H9 (cell line): ENCODE data around the gene TBL2. TPM values are rescaled to one million over a fixed set of nuclear protein-coding genes. Genes with fewer than 3 reads are reported as not detected.

Source experiments
- DNase-seq: peaks from one replicate; pipeline ENCODE4 v3.0.0-alpha.2; 2017
- H2AFZ ChIP-seq: one replicate; pipeline ENCODE4 v1.6.1; 2013; ENCODE audit warnings: mild to moderate bottlenecking, low read length, control low read depth, moderate library complexity
- H2AK5ac ChIP-seq: 2 replicates; pipeline ENCODE4 v1.6.1; 2013; ENCODE audit warnings: low read length, control low read depth, mixed read lengths; ENCODE audit not compliant: insufficient read length
- H2BK120ac ChIP-seq: one replicate; pipeline ENCODE4 v1.6.1; 2013; ENCODE audit warnings: low read depth, mild to moderate bottlenecking, low read length, control low read depth, inconsistent platforms; ENCODE audit not compliant: poor library complexity, severe bottlenecking
- H2BK12ac ChIP-seq: 2 replicates; pipeline ENCODE4 v1.6.1; 2013; ENCODE audit warnings: low read length, control low read depth, mixed read lengths, low read depth; ENCODE audit not compliant: insufficient read length
- H2BK15ac ChIP-seq: 2 replicates; pipeline ENCODE4 v1.6.1; 2013; ENCODE audit warnings: low read depth, low read length, control low read depth
- H2BK20ac ChIP-seq: one replicate; pipeline ENCODE4 v1.6.1; 2013; ENCODE audit warnings: low read depth, mild to moderate bottlenecking, low read length, control low read depth, inconsistent platforms; ENCODE audit not compliant: poor library complexity, severe bottlenecking
- H2BK5ac ChIP-seq: 2 replicates; pipeline ENCODE4 v1.6.1; 2013; ENCODE audit warnings: low read length, control low read depth, mixed read lengths; ENCODE audit not compliant: insufficient read length
- H3K14ac ChIP-seq: 2 replicates; pipeline ENCODE4 v1.6.1; 2013; ENCODE audit warnings: low read length, control low read depth; ENCODE audit not compliant: insufficient read depth
- H3K18ac ChIP-seq: 2 replicates; pipeline ENCODE4 v1.6.1; 2013; ENCODE audit warnings: low read depth, mild to moderate bottlenecking, mixed read lengths, low read length, control low read depth; ENCODE audit not compliant: insufficient read length
- H3K23ac ChIP-seq: 2 replicates; pipeline ENCODE4 v1.6.1; 2013; ENCODE audit warnings: low read length, control low read depth, mixed read lengths, low read depth; ENCODE audit not compliant: insufficient read length
- H3K23me2 ChIP-seq: 2 replicates; pipeline ENCODE4 v1.6.1; 2013; ENCODE audit warnings: low read depth, mild to moderate bottlenecking, mixed read lengths, low read length, control low read depth; ENCODE audit not compliant: insufficient read length, poor library complexity, severe bottlenecking
- H3K27ac ChIP-seq: 2 replicates; pipeline ENCODE4 v1.5.1; 2013; ENCODE audit warnings: low read length, control low read depth, mixed read lengths, low read depth; ENCODE audit not compliant: insufficient read length
- H3K27me3 ChIP-seq: 2 replicates; pipeline ENCODE4 v1.6.1; 2013; ENCODE audit warnings: low read length, control low read depth, inconsistent platforms; ENCODE audit not compliant: insufficient read depth
- H3K4ac ChIP-seq: 2 replicates; pipeline ENCODE4 v1.6.1; 2013; ENCODE audit warnings: low read depth, mild to moderate bottlenecking, control low read depth, inconsistent platforms, low read length, moderate library complexity
- H3K4me1 ChIP-seq: 2 replicates; pipeline ENCODE4 v1.6.1; 2013; ENCODE audit warnings: low read length, control low read depth, inconsistent platforms; ENCODE audit not compliant: insufficient read depth
- H3K4me2 ChIP-seq: 2 replicates; pipeline ENCODE4 v1.6.1; 2013; ENCODE audit warnings: low read length, control low read depth, mixed read lengths; ENCODE audit not compliant: insufficient read length, insufficient read depth
- H3K56ac ChIP-seq: 2 replicates; pipeline ENCODE4 v1.6.1; 2013; ENCODE audit warnings: low read depth, mild to moderate bottlenecking, mixed read lengths, low read length, control low read depth; ENCODE audit not compliant: insufficient read length
- H3K79me1 ChIP-seq: 2 replicates; pipeline ENCODE4 v1.6.1; 2013; ENCODE audit warnings: low read depth, mild to moderate bottlenecking, moderate library complexity, low read length, control low read depth, inconsistent platforms; ENCODE audit not compliant: insufficient read depth, poor library complexity, severe bottlenecking
- H3K79me2 ChIP-seq: 2 replicates; pipeline ENCODE4 v1.6.1; 2013; ENCODE audit warnings: low read length, control low read depth, inconsistent platforms; ENCODE audit not compliant: insufficient read depth
- H3K9ac ChIP-seq: 2 replicates; pipeline ENCODE4 v1.6.1; 2013; ENCODE audit warnings: low read length, control low read depth, mixed read lengths; ENCODE audit not compliant: insufficient read length; ENCODE audit errors: extremely low read depth
- H3K9me3 ChIP-seq: one replicate; pipeline ENCODE4 v1.6.1; 2013; ENCODE audit warnings: low read depth, low read length, inconsistent platforms; ENCODE audit not compliant: control insufficient read depth
- H3T11ph ChIP-seq: one replicate; pipeline ENCODE4 v1.6.1; 2013; ENCODE audit warnings: mild to moderate bottlenecking, low read length, control low read depth, inconsistent platforms
- H4K20me1 ChIP-seq: one replicate; pipeline ENCODE4 v1.6.1; 2013; ENCODE audit not compliant: control insufficient read depth, insufficient read length, insufficient read depth
- H4K5ac ChIP-seq: 2 replicates; pipeline ENCODE4 v1.6.1; 2013; ENCODE audit warnings: low read depth, mild to moderate bottlenecking, mixed read lengths, low read length, control low read depth; ENCODE audit not compliant: insufficient read length
- H4K8ac ChIP-seq: replicated peaks from 2 replicates; pipeline ENCODE4 v1.6.1; 2013; ENCODE audit warnings: low read length, control low read depth, mixed read lengths, low read depth; ENCODE audit not compliant: insufficient read length
- H4K91ac ChIP-seq: 2 replicates; pipeline ENCODE4 v1.6.1; 2013; ENCODE audit warnings: low read depth, mild to moderate bottlenecking, moderate library complexity, mixed read lengths, low read length, control low read depth; ENCODE audit not compliant: insufficient read length
- H3K27ac Mint-ChIP-seq, 3 experiments: 2 replicates in 2 of 3; 3 replicates in 1 of 3; pipeline ENCODE4 v1.8.0; 2020 to 2021; ENCODE audit warnings: mixed read lengths in 3 of 3, mild to moderate bottlenecking in 1 of 3, moderate library complexity in 1 of 3
- H3K27me3 Mint-ChIP-seq: 2 replicates; pipeline ENCODE4 v1.8.0; 2021; ENCODE audit warnings: low read depth, mild to moderate bottlenecking, moderate library complexity, mixed read lengths
- H3K36me3 Mint-ChIP-seq, 3 experiments: 2 replicates in 2 of 3; 3 replicates in 1 of 3; pipeline ENCODE4 v1.8.0; 2020 to 2021; ENCODE audit warnings: low read depth in 3 of 3, mixed read lengths in 3 of 3; ENCODE audit not compliant: insufficient read depth in 1 of 3
- H3K4me1 Mint-ChIP-seq, 2 experiments: 2 replicates each; pipeline ENCODE4 v1.8.0; 2020; ENCODE audit warnings: mixed read lengths in 2 of 2
- H3K4me3 Mint-ChIP-seq, 2 experiments: 2 replicates in 1 of 2; 3 replicates in 1 of 2; pipeline ENCODE4 v1.8.0; 2020 to 2021; ENCODE audit warnings: mild to moderate bottlenecking in 2 of 2, mixed read lengths in 2 of 2, moderate library complexity in 1 of 2
- H3K9me3 Mint-ChIP-seq, 2 experiments: 2 replicates in 1 of 2; 3 replicates in 1 of 2; pipeline ENCODE4 v1.8.0; 2020; ENCODE audit warnings: mild to moderate bottlenecking in 2 of 2, mixed read lengths in 2 of 2, moderate library complexity in 1 of 2
- WGBS: extraction: QIAGEN DNeasy Blood & Tissue Kit; methylation state at CpG from one replicate; pipeline ENCODE4 v1.1.7; 2013; ENCODE audit warnings: missing lambda C conversion rate, low lambda C conversion rate, mixed read lengths; ENCODE audit not compliant: insufficient read length; ENCODE audit errors: extremely low coverage; 5-methylcytosine and 5-hydroxymethylcytosine counted together
- total RNA-seq: library from RNA; stranded (reverse); gene quantifications from 2 replicates; pipeline ENCODE4 v1.2.1, GENCODE V29; 2021
- TF ChIP-seq, protein P1 (sequence below): fragments of 200-600 bp; sonication (generic); conservative IDR thresholded peaks from 3 replicates; pipeline ENCODE4 v1.8.0; 2021; ENCODE audit warnings: antibody characterized with exemption, mild to moderate bottlenecking

TBL2 gene
- total RNA-seq, 1 experiment from 2014 or later = 26.7 TPM

DNA sequence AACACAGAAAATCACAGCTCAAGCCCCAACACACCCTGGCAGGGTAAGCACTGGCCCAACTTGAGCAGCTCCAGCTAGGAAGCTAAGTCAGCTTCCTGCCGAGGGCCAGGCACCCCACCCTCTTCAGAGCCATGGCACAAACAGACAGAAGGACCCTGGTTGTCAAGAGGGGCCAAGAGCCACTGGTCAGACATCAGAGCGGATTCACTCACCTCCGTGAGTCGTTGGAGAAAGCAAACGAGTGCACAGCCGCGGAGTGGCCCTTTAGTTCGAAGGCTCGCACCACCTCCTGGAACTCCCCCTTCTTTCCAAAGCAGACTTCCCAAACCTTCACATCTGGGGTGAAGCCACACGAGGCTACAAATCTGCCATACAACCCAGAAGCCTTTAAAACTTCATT lies 7.4 kb downstream of the TBL2 start:
- Histone ChIP-seq H3K23me2 (no peaks in the 10 kb centered on the region), H2BK20ac (no peak overlapping the region), H2BK15ac (no peak overlapping the region), H3K9ac (no peak overlapping the region), H4K8ac (no peak overlapping the region), H3K14ac (no peak overlapping the region), H4K91ac (no peak overlapping the region), H3K18ac (no peak overlapping the region), H3K27ac (no peak overlapping the region), H3K4me2 (no peak overlapping the region), H4K5ac (no peak overlapping the region), H3K4me1 (no peaks in the 10 kb centered on the region), H3T11ph (no peak overlapping the region), H3K79me1 (no peaks in the 10 kb centered on the region), H2AK5ac (no peak overlapping the region), H3K79me2 (no peaks in the 10 kb centered on the region), H2BK120ac (no peak overlapping the region), H3K4ac (no peak overlapping the region), H2BK12ac (no peak overlapping the region), H3K23ac (no peak overlapping the region), H4K20me1 (no peaks in the 10 kb centered on the region), H3K9me3 (no peaks in the 10 kb centered on the region), H2BK5ac (no peak overlapping the region), H3K56ac (no peak overlapping the region), H2AFZ (no peak overlapping the region), H3K27me3 (no peaks in the 10 kb centered on the region)
- peaks cover 6% of the 10 kb centered on the region for H3K27me3 Mint-ChIP-seq
- peaks cover 27 to 60% (median 59%) of the 10 kb centered on the region in 3 experiments; a peak in 6 of 7 replicates for H3K36me3 Mint-ChIP-seq
- H3K27ac Mint-ChIP-seq = peak overlapping the region in 1 of 3 experiments; percentile 40; a peak in 1 of 7 replicates
- no peaks in the 10 kb centered on the region for H3K4me1 Mint-ChIP-seq
- no peak for DNase-seq
- H3K4me3 Mint-ChIP-seq = no peak overlapping the region
- H3K9me3 Mint-ChIP-seq = no peaks in the 10 kb centered on the region
- TF ChIP-seq, protein P1, sequence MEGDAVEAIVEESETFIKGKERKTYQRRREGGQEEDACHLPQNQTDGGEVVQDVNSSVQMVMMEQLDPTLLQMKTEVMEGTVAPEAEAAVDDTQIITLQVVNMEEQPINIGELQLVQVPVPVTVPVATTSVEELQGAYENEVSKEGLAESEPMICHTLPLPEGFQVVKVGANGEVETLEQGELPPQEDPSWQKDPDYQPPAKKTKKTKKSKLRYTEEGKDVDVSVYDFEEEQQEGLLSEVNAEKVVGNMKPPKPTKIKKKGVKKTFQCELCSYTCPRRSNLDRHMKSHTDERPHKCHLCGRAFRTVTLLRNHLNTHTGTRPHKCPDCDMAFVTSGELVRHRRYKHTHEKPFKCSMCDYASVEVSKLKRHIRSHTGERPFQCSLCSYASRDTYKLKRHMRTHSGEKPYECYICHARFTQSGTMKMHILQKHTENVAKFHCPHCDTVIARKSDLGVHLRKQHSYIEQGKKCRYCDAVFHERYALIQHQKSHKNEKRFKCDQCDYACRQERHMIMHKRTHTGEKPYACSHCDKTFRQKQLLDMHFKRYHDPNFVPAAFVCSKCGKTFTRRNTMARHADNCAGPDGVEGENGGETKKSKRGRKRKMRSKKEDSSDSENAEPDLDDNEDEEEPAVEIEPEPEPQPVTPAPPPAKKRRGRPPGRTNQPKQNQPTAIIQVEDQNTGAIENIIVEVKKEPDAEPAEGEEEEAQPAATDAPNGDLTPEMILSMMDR = no peak
- WGBS = no CpG with 5 or more reads among the region's 10 CpGs
